GM23248 (cell line): ENCODE results near the gene MGMT. TPM values are rescaled to one million over a fixed set of nuclear protein-coding genes. Genes with fewer than 3 reads are reported as not detected.

ENCODE experiments used
- DNase-seq: peaks from one replicate; pipeline ENCODE4 v3.0.0-alpha.2; 2015
- H2AFZ ChIP-seq: fragments of 200-600 bp; sonication (generic); 2 replicates; pipeline ENCODE4 v1.6.1; 2016; ENCODE audit warnings: antibody characterized with exemption
- H3F3A ChIP-seq: fragments of 200-600 bp; sonication (generic); 2 replicates; pipeline ENCODE4 v1.6.1; 2016; ENCODE audit warnings: mild to moderate bottlenecking, antibody characterized with exemption, mixed run types; ENCODE audit not compliant: insufficient read depth
- H3K27ac ChIP-seq: fragments of 200-600 bp; sonication (generic); 2 replicates; pipeline ENCODE4 v1.5.1; 2016; ENCODE audit warnings: mild to moderate bottlenecking
- H3K27me3 ChIP-seq: fragments of 200-600 bp; sonication (generic); replicated peaks from 2 replicates; pipeline ENCODE4 v1.6.1; 2016; ENCODE audit warnings: mild to moderate bottlenecking; ENCODE audit not compliant: insufficient read depth
- H3K36me3 ChIP-seq: fragments of 200-600 bp; sonication (generic); 2 replicates; pipeline ENCODE4 v1.6.1; 2016; ENCODE audit warnings: low read depth, mild to moderate bottlenecking
- H3K4me1 ChIP-seq: fragments of 200-600 bp; sonication (generic); 2 replicates; pipeline ENCODE4 v1.6.1; 2016; ENCODE audit warnings: mild to moderate bottlenecking; ENCODE audit not compliant: insufficient read depth
- H3K4me2 ChIP-seq: fragments of 200-600 bp; sonication (generic); one replicate; pipeline ENCODE4 v1.6.1; 2016; ENCODE audit warnings: mild to moderate bottlenecking; ENCODE audit not compliant: unreplicated experiment
- H3K4me3 ChIP-seq: fragments of 200-600 bp; sonication (generic); 2 replicates; pipeline ENCODE4 v1.5.1; 2016; ENCODE audit warnings: mild to moderate bottlenecking
- H3K79me2 ChIP-seq: fragments of 200-600 bp; sonication (generic); 2 replicates; pipeline ENCODE4 v1.6.1; 2016; ENCODE audit warnings: mild to moderate bottlenecking; ENCODE audit not compliant: insufficient read depth
- H3K9ac ChIP-seq: fragments of 200-600 bp; sonication (generic); 2 replicates; pipeline ENCODE4 v1.6.1; 2016; ENCODE audit warnings: mild to moderate bottlenecking
- H3K9me2 ChIP-seq: fragments of 200-600 bp; sonication (generic); 2 replicates; pipeline ENCODE4 v1.6.1; 2016; ENCODE audit warnings: mixed run types, mild to moderate bottlenecking, moderate library complexity; ENCODE audit not compliant: insufficient read depth
- H3K9me3 ChIP-seq: fragments of 200-600 bp; sonication (generic); one replicate; pipeline ENCODE4 v1.6.1; 2017; ENCODE audit warnings: low read depth
- H4K20me1 ChIP-seq: fragments of 200-600 bp; sonication (generic); 2 replicates; pipeline ENCODE4 v1.6.0; 2016; ENCODE audit not compliant: insufficient read depth
- EZH2 ChIP-seq: fragments of 200-600 bp; sonication (generic); IDR thresholded peaks from 2 replicates; pipeline ENCODE4 v1.6.1; 2018; ENCODE audit warnings: antibody characterized with exemption, mild to moderate bottlenecking; ENCODE audit not compliant: insufficient read depth, poor library complexity, severe bottlenecking
- EZH2phosphoT487 ChIP-seq: fragments of 200-600 bp; sonication (generic); IDR thresholded peaks from 2 replicates; pipeline ENCODE4 v1.6.1; 2018; ENCODE audit warnings: antibody characterized with exemption, moderate library complexity, mild to moderate bottlenecking, low read depth; ENCODE audit not compliant: insufficient read depth
- WGBS, 2 experiments: methylation state at CpG; one replicate each; pipeline ENCODE4 v1.1.6; 2015 to 2017; ENCODE audit warnings: low lambda C conversion rate in 2 of 2, low coverage in 1 of 2; ENCODE audit errors: missing lambda C conversion rate in 2 of 2; 5-methylcytosine and 5-hydroxymethylcytosine counted together
- in situ Hi-C: fragments of 300-500 bp; cut with MboI; formaldehyde crosslinking; loops from 2 replicates; pipeline ENCODE4 v1.15.0; 2020
- polyA plus RNA-seq: library from polyadenylated mRNA; unstranded; fragments of >200 nt; fragmentation: Nextera tagmentation; extraction: Ambion mirVana; gene quantifications from 2 replicates; pipeline ENCODE4 v1.2.1, GENCODE V29; 2016
- total RNA-seq: library from RNA; depleted of rRNA; stranded (reverse); fragments of >200 nt; shearing (Covaris generic); gene quantifications from 2 replicates; pipeline ENCODE4 v1.2.3, GENCODE V29; 2014

Gene MGMT
- total and polyA plus RNA-seq, 2 experiments from 2014 or later = 28.5 to 35.1 TPM

DNA sequence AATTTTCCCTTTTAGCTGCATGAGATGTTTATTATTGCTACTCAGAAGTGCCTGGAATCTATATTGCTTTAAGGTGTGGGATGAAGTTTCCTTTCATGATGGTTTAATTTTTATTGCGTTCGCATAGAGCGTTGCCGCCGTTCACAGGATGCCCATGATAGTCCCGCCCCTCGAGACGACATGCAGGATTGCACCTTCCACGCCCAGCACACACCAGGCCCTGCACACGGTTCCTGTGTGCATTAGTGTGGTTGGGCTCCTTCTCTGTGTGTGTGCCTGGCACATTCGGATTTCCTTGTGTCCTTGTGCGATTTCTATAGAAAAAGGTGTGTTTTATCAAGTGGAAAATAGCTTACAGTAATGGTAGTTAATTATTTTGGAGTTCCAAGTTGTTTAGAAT lies 42.1 kb downstream of the MGMT start:
- no peaks in the 10 kb centered on the region for H4K20me1 ChIP-seq
- H3K4me1 ChIP-seq = no peaks in the 10 kb centered on the region
- in situ Hi-C loops = no loop called here
- no peaks in the 10 kb centered on the region for H3F3A ChIP-seq
- no peak overlapping the region for H3K4me2 ChIP-seq
- no peaks in the 10 kb centered on the region for H3K9me3 ChIP-seq
- no peak overlapping the region for H2AFZ ChIP-seq
- no peak overlapping the region for H3K27ac ChIP-seq
- no peak overlapping the region for H3K9ac ChIP-seq
- no peaks in the 10 kb centered on the region for H3K36me3 ChIP-seq
- 95 to 98% methylated on average over 12 of the region's 12 CpGs for WGBS, 2 experiments
- H3K9me2 ChIP-seq = no peaks in the 10 kb centered on the region
- no peak for TF ChIP-seq EZH2phosphoT487
- TF ChIP-seq EZH2 = no peak
- no peak for DNase-seq
- H3K79me2 ChIP-seq = peaks cover 7% of the 10 kb centered on the region; the same call in 1 of the 2 replicates
- H3K4me3 ChIP-seq = no peak overlapping the region
- H3K27me3 ChIP-seq = no peaks in the 10 kb centered on the region

DNA sequence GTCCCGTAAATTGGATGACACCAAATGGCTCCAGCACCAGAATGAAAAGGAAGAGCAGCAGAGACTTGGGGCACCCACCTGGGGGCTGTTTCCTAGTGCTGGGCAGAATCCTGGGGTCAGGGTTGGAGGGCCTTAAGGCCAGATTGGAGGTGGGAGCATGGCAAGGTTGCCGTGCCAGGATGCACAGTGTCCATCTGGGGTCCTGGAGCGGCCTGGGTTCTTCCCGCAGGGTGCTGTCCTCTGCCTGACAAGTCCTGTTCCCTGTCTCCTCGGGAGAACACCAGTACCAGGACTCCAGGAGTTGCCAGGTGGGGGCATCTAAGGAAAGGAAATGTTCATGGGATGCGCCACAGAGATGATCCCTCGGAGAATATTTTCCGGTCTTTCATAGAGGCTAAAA lies 42.8 kb downstream of the MGMT start:
- Histone ChIP-seq H3K79me2 (peaks cover 7% of the 10 kb centered on the region; the same call in 1 of the 2 replicates), H3K27me3 (no peaks in the 10 kb centered on the region), H3K4me2 (no peak overlapping the region), H3K4me3 (no peak overlapping the region), H3K4me1 (no peaks in the 10 kb centered on the region), H2AFZ (no peak overlapping the region), H3K27ac (no peak overlapping the region), H3K9me2 (no peaks in the 10 kb centered on the region), H3F3A (no peaks in the 10 kb centered on the region), H3K36me3 (no peaks in the 10 kb centered on the region), H3K9me3 (no peaks in the 10 kb centered on the region), H4K20me1 (no peaks in the 10 kb centered on the region), H3K9ac (no peak overlapping the region)
- no peak for DNase-seq
- in situ Hi-C loops = no loop called here
- 73 to 74% methylated on average over 8 of the region's 8 CpGs for WGBS, 2 experiments
- no peak for TF ChIP-seq EZH2phosphoT487
- no peak for TF ChIP-seq EZH2

DNA sequence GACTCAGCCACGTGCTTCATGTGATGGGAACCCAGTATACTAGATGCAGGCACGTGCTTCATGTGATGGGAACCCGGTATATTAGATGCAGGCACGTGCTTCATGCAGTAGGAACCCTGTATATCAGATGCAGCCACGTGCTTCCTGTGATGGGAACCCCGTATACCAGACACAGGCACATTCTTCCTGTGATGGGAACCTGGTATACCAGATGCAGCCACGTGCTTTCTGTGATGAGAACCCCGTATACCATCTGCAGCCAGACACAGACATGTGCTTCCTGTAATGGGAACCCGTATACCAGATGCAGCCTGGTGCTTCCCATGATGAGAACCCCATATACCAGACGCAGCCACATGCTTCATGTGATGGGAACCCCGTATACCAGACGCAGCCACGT lies 44.0 kb downstream of the MGMT start:
- no peak overlapping the region for H2AFZ ChIP-seq
- peaks cover 7% of the 10 kb centered on the region; the same call in 1 of the 2 replicates for H3K79me2 ChIP-seq
- no peaks in the 10 kb centered on the region for H3F3A ChIP-seq
- H3K27ac ChIP-seq = no peak overlapping the region
- in situ Hi-C loops = no loop called here
- H3K9ac ChIP-seq = no peak overlapping the region
- H3K36me3 ChIP-seq = no peaks in the 10 kb centered on the region
- no peaks in the 10 kb centered on the region for H3K27me3 ChIP-seq
- no peaks in the 10 kb centered on the region for H4K20me1 ChIP-seq
- H3K4me2 ChIP-seq = no peak overlapping the region
- no peak for TF ChIP-seq EZH2
- TF ChIP-seq EZH2phosphoT487 = no peak
- no peaks in the 10 kb centered on the region for H3K9me3 ChIP-seq
- no peaks in the 10 kb centered on the region for H3K4me1 ChIP-seq
- WGBS, 2 experiments = 68 to 74% methylated on average over 13 of the region's 13 CpGs
- no peak for DNase-seq
- H3K9me2 ChIP-seq = no peaks in the 10 kb centered on the region
- no peak overlapping the region for H3K4me3 ChIP-seq

DNA sequence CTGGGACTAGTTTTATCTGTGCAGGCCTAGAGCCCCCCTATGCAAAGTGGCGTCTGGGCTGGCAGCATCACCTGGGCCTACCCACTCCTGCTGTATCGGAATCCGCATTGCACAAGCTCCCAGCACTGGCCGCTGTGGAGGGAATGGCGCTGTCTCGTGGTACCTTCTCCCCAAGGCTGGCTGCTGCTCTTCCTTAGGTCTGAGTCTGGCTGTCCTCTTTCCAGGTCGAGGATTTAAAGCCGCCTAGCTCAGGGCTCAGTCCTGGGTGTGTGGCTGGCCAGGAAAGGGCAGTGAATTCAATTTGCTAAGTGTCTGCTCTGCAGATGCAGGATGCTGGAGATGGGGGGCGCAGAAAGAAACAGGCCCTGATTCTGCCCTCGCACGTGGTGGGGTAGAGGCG lies 44.7 kb downstream of the MGMT start:
- 89 to 92% methylated on average over 12 of the region's 12 CpGs for WGBS, 2 experiments
- Histone ChIP-seq H3K79me2 (peaks cover 3% of the 10 kb centered on the region; the same call in 1 of the 2 replicates), H3K9me2 (no peaks in the 10 kb centered on the region), H3K27me3 (no peaks in the 10 kb centered on the region), H3K4me1 (no peaks in the 10 kb centered on the region), H3K4me3 (no peak overlapping the region), H2AFZ (no peak overlapping the region), H3K9me3 (no peaks in the 10 kb centered on the region), H3K36me3 (no peaks in the 10 kb centered on the region), H3K4me2 (no peak overlapping the region), H4K20me1 (no peaks in the 10 kb centered on the region), H3K9ac (no peak overlapping the region), H3K27ac (no peak overlapping the region), H3F3A (no peaks in the 10 kb centered on the region)
- DNase-seq = no peak
- TF ChIP-seq EZH2 (no peak), EZH2phosphoT487 (no peak)
- in situ Hi-C loops = no loop called here

DNA sequence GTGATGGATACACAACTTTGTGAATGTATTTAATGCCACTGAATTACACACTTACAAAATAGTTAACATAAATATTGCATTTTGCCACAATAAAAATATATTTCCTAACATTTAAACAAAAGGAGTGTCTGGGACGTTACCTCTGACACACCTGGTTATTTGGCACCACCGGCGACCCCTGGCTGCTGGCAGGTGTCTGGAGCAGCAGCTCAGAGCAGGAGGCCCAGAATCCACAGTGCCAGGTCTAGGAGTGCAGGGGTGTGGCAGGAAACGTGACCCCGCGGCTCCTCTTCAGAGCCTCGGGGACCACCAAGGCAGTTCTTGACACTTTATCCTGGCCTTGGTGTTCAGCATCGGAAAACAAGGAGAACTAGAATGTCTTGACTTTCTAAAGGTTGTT lies 46.3 kb downstream of the MGMT start:
- no peak overlapping the region for H3K4me3 ChIP-seq
- no peak overlapping the region for H3K4me2 ChIP-seq
- no peaks in the 10 kb centered on the region for H3K79me2 ChIP-seq
- no peaks in the 10 kb centered on the region for H3K4me1 ChIP-seq
- no peaks in the 10 kb centered on the region for H3K9me3 ChIP-seq
- no peak overlapping the region for H3K9ac ChIP-seq
- no peaks in the 10 kb centered on the region for H3K36me3 ChIP-seq
- H3F3A ChIP-seq = no peaks in the 10 kb centered on the region
- H3K9me2 ChIP-seq = no peaks in the 10 kb centered on the region
- H3K27me3 ChIP-seq = no peaks in the 10 kb centered on the region
- WGBS, 2 experiments = 79 to 83% methylated on average over 8 of the region's 8 CpGs
- H4K20me1 ChIP-seq = no peaks in the 10 kb centered on the region
- no peak overlapping the region for H3K27ac ChIP-seq
- TF ChIP-seq EZH2phosphoT487 (no peak), EZH2 (no peak)
- in situ Hi-C loops = no loop called here
- no peak overlapping the region for H2AFZ ChIP-seq
- DNase-seq = no peak
